GM12878 (cell line): Measurements from ENCODE around the gene MRPL28. TPM values are rescaled to one million over a fixed set of nuclear protein-coding genes. Genes with fewer than 3 reads are reported as not detected.
"Not testable (repeated sequence)": the region's sequence is repeated elsewhere in the genome, so short reads cannot be mapped to it uniquely, and the experiment has no call there.

Experiments
- ATAC-seq: fragments of 200-7000 bp; cut with Tn5 transposase; 3 replicates; pipeline ENCODE4 v1.9.1; 2020; ENCODE audit warnings: mild to moderate bottlenecking, moderate library complexity
- BruUV-seq: library from RNA; stranded (reverse); fragments of 400-500 nt; replicated peaks from 2 replicates; lab custom pipeline; 2021; lab: Mats Ljungman, UMichigan
- CTCF ChIA-PET: fragments of 300-600 bp; sonication (Branson Sonifier 250); formaldehyde crosslinking; extraction: SDS; loops from one replicate; lab custom pipeline; 2021; ENCODE audit warnings: inconsistent platforms; lab: Yijun Ruan, JAX
- POLR2A ChIA-PET: fragments of 350-600 bp; formaldehyde crosslinking; extraction: SDS; loops from one replicate; lab custom pipeline; 2021; ENCODE audit warnings: inconsistent platforms; lab: Charles Lee
- RAD21 ChIA-PET: fragments of 300-600 bp; sonication (Branson Sonifier 250); formaldehyde crosslinking; loops from one replicate; lab custom pipeline; 2023; ENCODE audit warnings: antibody characterized with exemption; ENCODE audit not compliant: unreplicated experiment; lab: Charles Lee
- SMC1A ChIA-PET: fragments of 300-600 bp; sonication (Branson Sonifier 250); formaldehyde crosslinking; loops from one replicate; lab custom pipeline; 2023; ENCODE audit not compliant: unreplicated experiment, uncharacterized antibody; lab: Charles Lee
- DNase-seq: peaks from one replicate; pipeline ENCODE4 v3.0.0-alpha.2; 2011; ENCODE audit warnings: low read depth, low spot score
- FAIRE-seq: peaks from 3 replicates; lab custom pipeline; 2011; peaks lifted over from hg19 to GRCh38; lab: Jason Lieb, UNC
- H2AFZ ChIP-seq: 2 replicates; pipeline ENCODE4 v1.6.0; 2011; ENCODE audit warnings: low read depth, low read length, control low read depth; ENCODE audit not compliant: control insufficient read depth
- H3K27ac ChIP-seq: 2 replicates; pipeline ENCODE4 v1.5.1; 2011; ENCODE audit warnings: control low read depth; ENCODE audit not compliant: control insufficient read depth, insufficient read depth
- H3K27me3 ChIP-seq, 2 experiments: replicated peaks in 1 of 2; 2 replicates each; pipeline versions ENCODE4 v1.6.0 to v1.6.1; 2011; ENCODE audit warnings: low read length in 1 of 2; ENCODE audit not compliant: control insufficient read depth in 2 of 2, insufficient read depth in 2 of 2
- H3K36me3 ChIP-seq, 2 experiments: 2 replicates each; pipeline ENCODE4 v1.5.1; 2011; ENCODE audit warnings: low read length in 1 of 2; ENCODE audit not compliant: control insufficient read depth in 2 of 2, insufficient read depth in 2 of 2
- H3K4me1 ChIP-seq: 2 replicates; pipeline ENCODE4 v1.6.1; 2011; ENCODE audit warnings: mild to moderate bottlenecking, low read length, moderate library complexity, mixed read lengths; ENCODE audit not compliant: control insufficient read depth, insufficient read depth
- H3K4me2 ChIP-seq: 2 replicates; pipeline ENCODE4 v1.6.0; 2011; ENCODE audit warnings: control low read depth; ENCODE audit not compliant: control insufficient read depth, insufficient read depth
- H3K4me3 ChIP-seq: fragments of 200-600 bp; sonication (generic); 2 replicates; pipeline ENCODE4 v1.5.1; 2016
- H3K79me2 ChIP-seq: 2 replicates; pipeline ENCODE4 v1.6.0; 2011; ENCODE audit warnings: low read length; ENCODE audit not compliant: control insufficient read depth, insufficient read depth
- H3K9ac ChIP-seq: 2 replicates; pipeline ENCODE4 v1.8.0; 2011; ENCODE audit warnings: low read length, control low read depth, mixed read lengths; ENCODE audit not compliant: control insufficient read depth, insufficient read depth
- H3K9me3 ChIP-seq: replicated peaks from 3 replicates; pipeline ENCODE4 v1.5.1; 2011; ENCODE audit warnings: mild to moderate bottlenecking, low read length; ENCODE audit not compliant: control insufficient read depth, insufficient read depth
- H4K20me1 ChIP-seq: 2 replicates; pipeline ENCODE4 v1.6.0; 2011; ENCODE audit not compliant: control insufficient read depth, insufficient read depth
- BRCA1 ChIP-seq: IDR thresholded peaks from 2 replicates; pipeline ENCODE4 v1.6.1; 2011; ENCODE audit warnings: low read depth, low read length, improper control_type of control experiment
- CREB1 ChIP-seq: IDR thresholded peaks from 2 replicates; pipeline ENCODE4 v1.6.1; 2012; ENCODE audit warnings: low read depth, mild to moderate bottlenecking, inconsistent platforms
- JUNB ChIP-seq: IDR thresholded peaks from 2 replicates; pipeline ENCODE4 v1.6.1; 2016; ENCODE audit warnings: antibody characterized with exemption, mild to moderate bottlenecking
- RCOR1 ChIP-seq: conservative IDR thresholded peaks from 2 replicates; pipeline ENCODE4 v1.6.1; 2012; ENCODE audit warnings: low read depth, low read length, improper control_type of control experiment
- SMAD5 ChIP-seq: IDR thresholded peaks from 2 replicates; pipeline ENCODE4 v1.6.1; 2016; ENCODE audit warnings: antibody characterized with exemption, low read depth
- SMARCA5 ChIP-seq: fragments of 450-650 bp; IDR thresholded peaks from 2 replicates; pipeline ENCODE4 v1.6.1; 2017; ENCODE audit warnings: mild to moderate bottlenecking
- SUZ12 ChIP-seq: fragments of 200-600 bp; sonication (generic); IDR thresholded peaks from one replicate; pipeline ENCODE4 v1.6.1; 2018; ENCODE audit warnings: antibody characterized with exemption, mild to moderate bottlenecking; ENCODE audit not compliant: unreplicated experiment
- ZBED1 ChIP-seq: IDR thresholded peaks from 2 replicates; pipeline ENCODE4 v1.6.1; 2016; ENCODE audit warnings: borderline replicate concordance
- ZNF622 ChIP-seq: fragments of 450-650 bp; IDR thresholded peaks from 2 replicates; pipeline ENCODE4 v1.6.1; 2017; ENCODE audit warnings: mild to moderate bottlenecking, inconsistent platforms
- WGBS: methylation state at CpG from one replicate; pipeline ENCODE4 v1.1.6; 2016; ENCODE audit warnings: low lambda C conversion rate; ENCODE audit not compliant: insufficient replicate concordance, insufficient coverage; ENCODE audit errors: missing lambda C conversion rate; 5-methylcytosine and 5-hydroxymethylcytosine counted together
- in situ Hi-C: fragments of 300-500 bp; cut with MboI; formaldehyde crosslinking; loops from 9 replicates; pipeline ENCODE4 v1.14.3; 2018; ENCODE audit warnings: mixed read lengths
- intact Hi-C: fragments of 100-400 bp; cut with micrococcal nuclease; formaldehyde crosslinking; loops from one replicate; pipeline ENCODE4 v1.14.2; 2022; ENCODE audit not compliant: unreplicated experiment
- polyA plus RNA-seq, 11 experiments: library from polyadenylated mRNA; depleted of rRNA in 4 of 11; unstranded in 6 of 11; stranded (reverse) in 5 of 11; fragments of >200 nt; fragmentation: Nextera tagmentation in 4 of 11; fragmentation: Illumina TruSeq in 1 of 11; extraction: Ambion mirVana in 4 of 11; extraction: Trizol in 1 of 11; gene quantifications; 1 replicate in 1 of 11; 2 replicates in 10 of 11; pipeline versions ENCODE4 v1.2.1 to v1.2.3, GENCODE V29; 2011 to 2016; ENCODE audit warnings: inconsistent platforms in 2 of 11, missing spikeins in 2 of 11, low read depth in 1 of 11
- total RNA-seq, 4 experiments: library from RNA; depleted of rRNA in 3 of 4; stranded (reverse); fragments of >200 nt in 3 of 4; fragmentation: Illumina TruSeq in 1 of 4; extraction: Trizol in 1 of 4; gene quantifications; 2 replicates each; pipeline versions ENCODE4 v1.2.1 to v1.2.3, GENCODE V29; 2013 to 2021
- TF ChIP-seq, protein P1 (sequence below): IDR thresholded peaks from 2 replicates; pipeline ENCODE4 v1.6.1; 2011; ENCODE audit warnings: low read depth, low read length, improper control_type of control experiment, borderline replicate concordance
- TF ChIP-seq, protein P2 (sequence below): fragments of 450-650 bp; IDR thresholded peaks from 2 replicates; pipeline ENCODE4 v1.6.1; 2014; ENCODE audit warnings: mild to moderate bottlenecking

Gene MRPL28
- total and polyA plus RNA-seq, 10 of the 15 experiments (the other 5 are each of a cell fraction or from before 2014, with no cell fraction given), result 1.6 to 185 (median 110) TPM

DNA sequence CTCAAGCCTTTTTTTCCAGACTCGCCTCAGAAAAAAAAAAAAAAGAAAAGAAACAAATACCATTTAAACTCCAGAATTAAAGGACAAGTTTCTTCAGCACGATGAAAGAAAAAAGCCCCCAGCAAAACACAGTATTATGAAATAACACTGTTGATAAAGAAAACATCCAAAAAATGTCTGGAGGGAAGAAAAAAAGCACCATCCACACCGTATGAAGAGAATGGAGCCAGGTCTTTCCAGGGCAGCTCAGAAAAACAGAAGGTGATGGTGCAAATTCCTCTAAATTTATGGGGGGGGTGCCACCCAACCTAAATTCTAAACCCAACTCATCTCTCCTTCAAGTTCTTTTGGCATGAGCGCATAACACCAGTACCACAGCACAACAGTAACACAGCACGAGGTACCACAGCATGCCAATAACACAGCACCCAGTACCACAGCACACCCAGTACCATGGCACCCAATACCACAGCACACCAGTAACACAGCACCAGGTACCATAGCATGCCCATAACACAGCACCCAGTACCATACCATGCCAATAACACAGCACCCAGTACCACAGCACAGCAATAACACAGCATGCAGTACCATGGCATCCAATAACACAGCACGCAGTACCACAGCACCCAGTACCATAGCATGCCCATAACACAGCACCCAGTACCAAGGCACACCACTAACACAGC is 36.8 kb downstream of the MRPL28 start:
- ChIA-PET CTCF (no interaction called here), POLR2A (no interaction called here), SMC1A (no interaction called here), RAD21 (no interaction called here)
- no peak for DNase-seq
- no peaks in the 10 kb centered on the region for H3K4me1 ChIP-seq
- no peaks in the 10 kb centered on the region; a peak in 1 of 4 replicates for H3K36me3 ChIP-seq
- H3K27me3 ChIP-seq, result no peaks in the 10 kb centered on the region
- in situ Hi-C loops (no loop called here), intact Hi-C loops (no loop called here)
- H4K20me1 ChIP-seq, result no peaks in the 10 kb centered on the region
- BruUV-seq, result no TSS peak
- over 99% methylated on average over 5 of the region's 6 CpGs for WGBS
- TF ChIP-seq SMAD5 (no peak), BRCA1 (no peak), JUNB (no peak), SMARCA5 (no peak), CREB1 (no peak), ZNF622 (no peak), RCOR1 (no peak), SUZ12 (no peak), ZBED1 (no peak)
- TF ChIP-seq, protein P1, sequence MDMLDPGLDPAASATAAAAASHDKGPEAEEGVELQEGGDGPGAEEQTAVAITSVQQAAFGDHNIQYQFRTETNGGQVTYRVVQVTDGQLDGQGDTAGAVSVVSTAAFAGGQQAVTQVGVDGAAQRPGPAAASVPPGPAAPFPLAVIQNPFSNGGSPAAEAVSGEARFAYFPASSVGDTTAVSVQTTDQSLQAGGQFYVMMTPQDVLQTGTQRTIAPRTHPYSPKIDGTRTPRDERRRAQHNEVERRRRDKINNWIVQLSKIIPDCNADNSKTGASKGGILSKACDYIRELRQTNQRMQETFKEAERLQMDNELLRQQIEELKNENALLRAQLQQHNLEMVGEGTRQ, result no peak
- TF ChIP-seq, protein P2, sequence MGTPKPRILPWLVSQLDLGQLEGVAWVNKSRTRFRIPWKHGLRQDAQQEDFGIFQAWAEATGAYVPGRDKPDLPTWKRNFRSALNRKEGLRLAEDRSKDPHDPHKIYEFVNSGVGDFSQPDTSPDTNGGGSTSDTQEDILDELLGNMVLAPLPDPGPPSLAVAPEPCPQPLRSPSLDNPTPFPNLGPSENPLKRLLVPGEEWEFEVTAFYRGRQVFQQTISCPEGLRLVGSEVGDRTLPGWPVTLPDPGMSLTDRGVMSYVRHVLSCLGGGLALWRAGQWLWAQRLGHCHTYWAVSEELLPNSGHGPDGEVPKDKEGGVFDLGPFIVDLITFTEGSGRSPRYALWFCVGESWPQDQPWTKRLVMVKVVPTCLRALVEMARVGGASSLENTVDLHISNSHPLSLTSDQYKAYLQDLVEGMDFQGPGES, result no peak
- no peak for ATAC-seq
- FAIRE-seq, result no peak
- no peak overlapping the region for H3K4me3 ChIP-seq
- no peak overlapping the region for H3K27ac ChIP-seq
- peaks cover 23% of the 10 kb centered on the region for H3K79me2 ChIP-seq
- H3K4me2 ChIP-seq, result no peak overlapping the region
- H2AFZ ChIP-seq, result no peak overlapping the region
- H3K9ac ChIP-seq, result no peak overlapping the region
- no peaks in the 10 kb centered on the region for H3K9me3 ChIP-seq

DNA sequence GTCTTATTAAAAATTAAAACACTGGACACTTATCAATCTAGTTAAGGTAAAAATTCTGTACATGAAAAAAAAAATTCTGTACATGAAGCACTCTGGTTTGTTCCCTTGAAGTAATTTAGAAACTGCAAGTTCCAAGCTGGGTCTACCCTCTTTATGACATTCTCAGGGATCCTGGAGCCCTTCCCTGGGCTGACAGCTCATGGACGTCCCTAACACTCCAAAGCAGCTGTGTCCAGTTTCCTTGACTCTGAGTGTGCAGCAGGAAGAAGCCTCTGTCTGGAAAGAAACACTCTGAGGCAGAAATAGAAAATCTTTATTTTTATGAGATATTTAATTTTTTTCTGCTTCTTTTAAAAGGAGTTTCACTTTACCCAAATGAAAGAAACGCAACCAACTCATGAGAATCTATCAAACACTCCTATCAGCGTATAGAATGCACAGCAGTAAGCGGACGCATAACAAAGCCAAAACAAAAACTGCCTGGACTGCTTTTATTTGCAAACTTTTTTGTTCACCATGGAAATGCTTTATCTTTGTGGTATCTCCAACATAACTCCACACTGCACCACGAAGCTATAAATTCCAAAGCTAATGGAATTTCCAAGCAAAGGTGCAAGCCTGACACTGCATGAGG is 39.0 kb downstream of the MRPL28 start:
- CTCF ChIA-PET, result interaction anchor here (1.0 kb wide), 2 partner anchors 19 to 225 kb away, joined by 3 to 4 read pairs; no protein-coding TSS in a partner anchor
- H3K9me3 ChIP-seq, ATAC-seq, POLR2A ChIA-PET, DNase-seq, in situ Hi-C loops, BruUV-seq, H3K27ac ChIP-seq, H3K36me3 ChIP-seq, H2AFZ ChIP-seq, H3K4me2 ChIP-seq, H4K20me1 ChIP-seq, RAD21 ChIA-PET, H3K4me1 ChIP-seq, H3K4me3 ChIP-seq, H3K27me3 ChIP-seq, H3K9ac ChIP-seq, intact Hi-C loops, SMC1A ChIA-PET: not testable (repeated sequence)
- H3K79me2 ChIP-seq, result peaks cover 27% of the 10 kb centered on the region
- peak; percentile 27 for FAIRE-seq
- 79% methylated on average over 6 of the region's 6 CpGs for WGBS
